IMR-90 (cell line): ENCODE data around the gene CHMP1A. TPM values are rescaled to one million over a fixed set of nuclear protein-coding genes. Genes with fewer than 3 reads are reported as not detected.

ENCODE experiments used
- ATAC-seq: fragments of 200-7000 bp; cut with Tn5 transposase; 2 replicates; pipeline ENCODE4 v1.9.1; 2020; ENCODE audit warnings: low read depth, mild to moderate bottlenecking, moderate library complexity
- BruUV-seq: library from RNA; stranded (reverse); fragments of 400-500 nt; replicated peaks from 2 replicates; lab custom pipeline; 2021; lab: Mats Ljungman, UMichigan
- CTCF ChIA-PET: fragments of 300-600 bp; formaldehyde crosslinking; extraction: SDS; loops from one replicate; lab custom pipeline; 2021; ENCODE audit warnings: antibody characterized with exemption; lab: Yijun Ruan, JAX
- POLR2A ChIA-PET: fragments of 300-600 bp; sonication (Branson Sonifier 250); formaldehyde crosslinking; loops from one replicate; lab custom pipeline; 2022; ENCODE audit warnings: antibody characterized with exemption; ENCODE audit not compliant: unreplicated experiment; lab: Charles Lee
- DNase-seq: peaks from one replicate; pipeline ENCODE4 v3.0.0; 2013
- H2AFZ ChIP-seq: replicated peaks from 2 replicates; pipeline ENCODE3; 2013; ENCODE audit warnings: low read length, mild to moderate bottlenecking; ENCODE audit not compliant: poor library complexity
- H2AK5ac ChIP-seq: 2 replicates; pipeline ENCODE4 v1.6.1; 2013; ENCODE audit warnings: low read depth, low read length, inconsistent platforms
- H2AK9ac ChIP-seq: replicated peaks from 2 replicates; pipeline ENCODE3; 2013; ENCODE audit warnings: mild to moderate bottlenecking, low read depth, low read length, moderate library complexity; ENCODE audit not compliant: poor library complexity
- H2BK120ac ChIP-seq: 2 replicates; pipeline ENCODE4 v1.6.1; 2013; ENCODE audit warnings: low read depth, low read length, inconsistent platforms
- H2BK15ac ChIP-seq: 3 replicates; pipeline ENCODE4 v1.6.1; 2013; ENCODE audit warnings: low read depth, low read length, inconsistent platforms
- H2BK20ac ChIP-seq: 2 replicates; pipeline ENCODE4 v1.6.1; 2013; ENCODE audit warnings: low read depth, mild to moderate bottlenecking, inconsistent platforms, low read length, moderate library complexity
- H2BK5ac ChIP-seq: 2 replicates; pipeline ENCODE4 v1.6.1; 2013; ENCODE audit warnings: mild to moderate bottlenecking, low read depth, low read length, inconsistent platforms; ENCODE audit not compliant: poor library complexity, severe bottlenecking
- H3K14ac ChIP-seq: replicated peaks from 2 replicates; pipeline ENCODE4 v1.6.1; 2013; ENCODE audit warnings: low read depth, low read length, inconsistent platforms
- H3K18ac ChIP-seq: 2 replicates; pipeline ENCODE4 v1.6.1; 2013; ENCODE audit warnings: low read depth, low read length, control low read depth
- H3K23ac ChIP-seq: 2 replicates; pipeline ENCODE4 v1.6.1; 2013; ENCODE audit warnings: low read depth, low read length, inconsistent platforms
- H3K27ac ChIP-seq: 2 replicates; pipeline ENCODE4 v1.5.1; 2013; ENCODE audit warnings: mild to moderate bottlenecking, control low read depth, low read length; ENCODE audit not compliant: insufficient read depth
- H3K27me3 ChIP-seq: 2 replicates; pipeline ENCODE4 v1.6.1; 2013; ENCODE audit warnings: low read length; ENCODE audit not compliant: control insufficient read depth, insufficient read depth
- H3K36me3 ChIP-seq: 2 replicates; pipeline ENCODE4 v1.6.1; 2013; ENCODE audit warnings: low read length, mixed read lengths; ENCODE audit not compliant: control insufficient read depth, insufficient read depth
- H3K4ac ChIP-seq: 2 replicates; pipeline ENCODE4 v1.6.1; 2013; ENCODE audit warnings: low read depth, low read length, inconsistent platforms
- H3K4me1 ChIP-seq: 2 replicates; pipeline ENCODE4 v1.6.1; 2013; ENCODE audit warnings: low read length, mixed read lengths; ENCODE audit not compliant: control insufficient read depth, insufficient read depth
- H3K4me2 ChIP-seq: 2 replicates; pipeline ENCODE4 v1.6.1; 2013; ENCODE audit warnings: low read depth, mild to moderate bottlenecking, control low read depth, low read length, moderate library complexity
- H3K4me3 ChIP-seq: 2 replicates; pipeline ENCODE4 v1.5.1; 2013; ENCODE audit warnings: low read depth, mild to moderate bottlenecking, control low read depth, low read length, moderate library complexity; ENCODE audit not compliant: insufficient read depth
- H3K56ac ChIP-seq: 2 replicates; pipeline ENCODE4 v1.6.1; 2013; ENCODE audit warnings: low read length, inconsistent platforms; ENCODE audit not compliant: insufficient read depth; ENCODE audit errors: extremely low read depth
- H3K79me1 ChIP-seq, 2 experiments: 2 replicates each; pipeline ENCODE4 v1.6.1; 2013; ENCODE audit warnings: low read length in 2 of 2, inconsistent platforms in 1 of 2, low read depth in 1 of 2
- H3K9ac ChIP-seq: 2 replicates; pipeline ENCODE4 v1.6.1; 2013; ENCODE audit warnings: low read depth, low read length, control low read depth
- H3K9me1 ChIP-seq: 2 replicates; pipeline ENCODE4 v1.6.1; 2013; ENCODE audit warnings: low read length, inconsistent platforms; ENCODE audit not compliant: insufficient read depth
- H3K9me3 ChIP-seq: 2 replicates; pipeline ENCODE4 v1.6.1; 2013; ENCODE audit warnings: low read length; ENCODE audit not compliant: control insufficient read depth, insufficient read depth
- H4K20me1 ChIP-seq: 2 replicates; pipeline ENCODE4 v1.6.1; 2013; ENCODE audit warnings: low read length, inconsistent platforms; ENCODE audit not compliant: insufficient read depth
- H4K5ac ChIP-seq: 2 replicates; pipeline ENCODE4 v1.6.1; 2013; ENCODE audit warnings: mild to moderate bottlenecking, low read depth, low read length, control low read depth
- H4K8ac ChIP-seq, 2 experiments: 2 replicates each; pipeline ENCODE4 v1.6.1; 2013; ENCODE audit warnings: low read depth in 2 of 2, low read length in 2 of 2, control low read depth in 1 of 2, inconsistent platforms in 1 of 2
- H4K91ac ChIP-seq: 2 replicates; pipeline ENCODE4 v1.6.1; 2013; ENCODE audit warnings: low read depth, low read length, inconsistent platforms; ENCODE audit not compliant: insufficient read depth
- BHLHE40 ChIP-seq: fragments of 150-350 bp; IDR thresholded peaks from 2 replicates; pipeline ENCODE4 v1.6.1; 2016; ENCODE audit warnings: mild to moderate bottlenecking, low read depth, low read length
- CEBPB ChIP-seq: IDR thresholded peaks from 2 replicates; pipeline ENCODE4 v1.6.1; 2012; ENCODE audit warnings: low read depth, low read length, improper control_type of control experiment
- RCOR1 ChIP-seq: IDR thresholded peaks from 2 replicates; pipeline ENCODE4 v1.6.1; 2012; ENCODE audit warnings: mild to moderate bottlenecking, low read length, improper control_type of control experiment; ENCODE audit not compliant: insufficient replicate concordance
- WGBS, 2 experiments: methylation state at CpG; one replicate each; pipeline versions ENCODE4 v1.1.5 to v1.1.7; 2013; ENCODE audit warnings: missing lambda C conversion rate in 2 of 2; ENCODE audit not compliant: insufficient read length in 1 of 2; ENCODE audit errors: extremely low coverage in 2 of 2; 5-methylcytosine and 5-hydroxymethylcytosine counted together
- dilution Hi-C: fragments of 300-500 bp; cut with HindIII; formaldehyde crosslinking; loops from one replicate; pipeline ENCODE4 v1.14.3; 2018; ENCODE audit warnings: low sequenced_read_pairs; ENCODE audit not compliant: unreplicated experiment
- in situ Hi-C: fragments of 300-500 bp; cut with MboI; formaldehyde crosslinking; loops from 3 replicates; pipeline ENCODE4 v1.14.3; 2019; ENCODE audit warnings: low sequenced_read_pairs, inconsistent platforms, mixed read lengths
- intact Hi-C: fragments of 100-400 bp; cut with micrococcal nuclease; formaldehyde crosslinking; loops from 2 replicates; pipeline ENCODE4 v1.10.0; 2022
- polyA plus RNA-seq, 3 experiments: library from polyadenylated mRNA; depleted of rRNA; stranded (reverse); fragments of >200 nt; gene quantifications; 2 replicates each; pipeline ENCODE4 v1.2.3, GENCODE V29; 2012; ENCODE audit warnings: low replicate concordance in 1 of 3
- total RNA-seq: library from RNA; depleted of rRNA; stranded (reverse); fragments of >200 nt; gene quantifications from 2 replicates; pipeline ENCODE4 v1.2.3, GENCODE V29; 2012

CHMP1A gene
- total and polyA plus RNA-seq, 2 of the 4 experiments (the other 2 are of a cell fraction) = 97.3 to 99.8 TPM

GRCh38 chr16:89612415-89613166 is 44.9 kb downstream of the CHMP1A start:
- H2BK5ac ChIP-seq = no peak overlapping the region
- H4K91ac ChIP-seq = no peak overlapping the region
- H3K9ac ChIP-seq = no peak overlapping the region
- H2AFZ ChIP-seq = no peak overlapping the region
- dilution Hi-C loops = no loop called here
- H3K27me3 ChIP-seq = peaks cover 2% of the 10 kb centered on the region; the same call in 1 of the 2 replicates
- TF ChIP-seq BHLHE40 (no peak), RCOR1 (no peak), CEBPB (no peak)
- intact Hi-C loops = no loop called here
- CTCF ChIA-PET = no interaction called here
- no TSS peak for BruUV-seq
- no peak overlapping the region for H3K4me2 ChIP-seq
- ATAC-seq = no peak
- 0 out of 2 replicates have a peak, but pooled peaks cover 3% of the 10 kb centered on the region for H3K9me1 ChIP-seq
- H2AK5ac ChIP-seq = no peak overlapping the region
- no peak overlapping the region for H4K5ac ChIP-seq
- no peak overlapping the region for H3K18ac ChIP-seq
- no peak overlapping the region for H4K8ac ChIP-seq
- no peak overlapping the region for H3K56ac ChIP-seq
- peaks cover 6% of the 10 kb centered on the region; the same call in 1 of the 2 replicates for H4K20me1 ChIP-seq
- no peaks in the 10 kb centered on the region for H3K36me3 ChIP-seq
- no peak overlapping the region for H2AK9ac ChIP-seq
- no peak overlapping the region for H3K4me3 ChIP-seq
- H3K9me3 ChIP-seq = no peaks in the 10 kb centered on the region
- 80% methylated on average over 13 of the region's 20 CpGs; no CpG with 5 or more reads in 1 of the 2 experiments for WGBS, 2 experiments
- no peak overlapping the region for H3K27ac ChIP-seq
- H3K14ac ChIP-seq = no peak overlapping the region
- no peak overlapping the region for H2BK120ac ChIP-seq
- H2BK15ac ChIP-seq = no peak overlapping the region
- no peaks in the 10 kb centered on the region for H3K79me1 ChIP-seq
- no peak overlapping the region for H3K23ac ChIP-seq
- DNase-seq = no peak
- H3K4ac ChIP-seq = no peak overlapping the region
- no peak overlapping the region for H2BK20ac ChIP-seq
- POLR2A ChIA-PET = no interaction called here
- H3K4me1 ChIP-seq = no peaks in the 10 kb centered on the region
- in situ Hi-C loops = no loop called here
